WTC11 (cell line): ENCODE data around the gene RAB34. TPM values are rescaled to one million over a fixed set of nuclear protein-coding genes. Genes with fewer than 3 reads are reported as not detected.

Source experiments
- ATAC-seq: fragments of 200-7000 bp; cut with Tn5 transposase; 2 replicates; pipeline ENCODE4 v1.10.0; 2021; ENCODE audit warnings: mild to moderate bottlenecking, moderate library complexity
- CTCF ChIA-PET: fragments of 300-600 bp; sonication (Branson Sonifier 250); formaldehyde crosslinking; loops from one replicate; lab custom pipeline; 2021; ENCODE audit warnings: antibody characterized with exemption; lab: Charles Lee
- POLR2A ChIA-PET: fragments of 350-600 bp; sonication (Branson Sonifier 250); formaldehyde crosslinking; loops from one replicate; lab custom pipeline; 2021; ENCODE audit warnings: antibody characterized with exemption; lab: Charles Lee
- DNase-seq: peaks from one replicate; pipeline ENCODE4 v3.0.0; 2021; ENCODE audit warnings: low spot score
- H3K27ac Mint-ChIP-seq: 2 replicates; pipeline ENCODE4 v1.8.0; 2021; ENCODE audit warnings: mixed read lengths
- H3K27me3 Mint-ChIP-seq: 2 replicates; pipeline ENCODE4 v1.8.0; 2021; ENCODE audit warnings: low read depth, mild to moderate bottlenecking, moderate library complexity, mixed read lengths
- H3K36me3 Mint-ChIP-seq: 2 replicates; pipeline ENCODE4 v1.8.0; 2021; ENCODE audit warnings: mixed read lengths
- H3K4me1 Mint-ChIP-seq: 2 replicates; pipeline ENCODE4 v1.8.0; 2022; ENCODE audit warnings: mixed read lengths
- H3K4me3 Mint-ChIP-seq: 2 replicates; pipeline ENCODE4 v1.8.0; 2021; ENCODE audit warnings: mild to moderate bottlenecking, moderate library complexity, mixed read lengths
- H3K9me3 Mint-ChIP-seq: 2 replicates; pipeline ENCODE4 v1.8.0; 2021; ENCODE audit warnings: mixed read lengths
- ARID4B ChIP-seq: sonication (generic); formaldehyde crosslinking; IDR thresholded peaks from 2 replicates; pipeline ENCODE4 v1.8.0; 2023; ENCODE audit warnings: missing genetic modification reagents, mild to moderate bottlenecking, borderline replicate concordance
- ATF6 ChIP-seq: sonication (generic); formaldehyde crosslinking; IDR thresholded peaks from 2 replicates; pipeline ENCODE4 v1.8.1; 2023; ENCODE audit warnings: mild to moderate bottlenecking, missing genetic modification reagents
- CREM ChIP-seq: sonication (generic); formaldehyde crosslinking; IDR thresholded peaks from 2 replicates; pipeline ENCODE4 v1.8.1; 2022; ENCODE audit warnings: mild to moderate bottlenecking, missing genetic modification reagents, moderate library complexity
- E2F5 ChIP-seq: sonication (generic); formaldehyde crosslinking; IDR thresholded peaks from 2 replicates; pipeline ENCODE4 v1.8.1; 2022; ENCODE audit warnings: mild to moderate bottlenecking, moderate library complexity, missing genetic modification reagents
- ELF4 ChIP-seq: sonication (generic); formaldehyde crosslinking; IDR thresholded peaks from 2 replicates; pipeline ENCODE4 v1.8.1; 2022; ENCODE audit warnings: low read depth, mild to moderate bottlenecking, moderate library complexity, missing genetic modification reagents
- FOXP1 ChIP-seq: sonication (generic); formaldehyde crosslinking; IDR thresholded peaks from 2 replicates; pipeline ENCODE4 v1.8.0; 2022; ENCODE audit warnings: missing genetic modification reagents, mild to moderate bottlenecking, moderate library complexity, borderline replicate concordance
- GABPB1 ChIP-seq: sonication (generic); formaldehyde crosslinking; IDR thresholded peaks from 2 replicates; pipeline ENCODE4 v1.8.1; 2023; ENCODE audit warnings: mild to moderate bottlenecking, missing genetic modification reagents
- GTF2I ChIP-seq: fragments of 250-450 bp; sonication (Bioruptor Pico); conservative IDR thresholded peaks from 2 replicates; pipeline ENCODE4 v1.4.0; 2021; ENCODE audit warnings: mild to moderate bottlenecking
- IRF1 ChIP-seq: sonication (generic); formaldehyde crosslinking; IDR thresholded peaks from 2 replicates; pipeline ENCODE4 v1.8.0; 2023; ENCODE audit warnings: missing genetic modification reagents
- IRF2 ChIP-seq: sonication (generic); formaldehyde crosslinking; IDR thresholded peaks from 2 replicates; pipeline ENCODE4 v1.8.0; 2022; ENCODE audit warnings: low read depth, missing genetic modification reagents, borderline replicate concordance
- KAT7 ChIP-seq: sonication (generic); formaldehyde crosslinking; IDR thresholded peaks from 2 replicates; pipeline ENCODE4 v1.8.1; 2023; ENCODE audit warnings: missing genetic modification reagents, mild to moderate bottlenecking, borderline replicate concordance
- NFATC4 ChIP-seq: fragments of 250-450 bp; sonication (Bioruptor Pico); IDR thresholded peaks from 2 replicates; pipeline ENCODE4 v1.9.0; 2021; ENCODE audit warnings: mild to moderate bottlenecking
- NFYB ChIP-seq: sonication (generic); formaldehyde crosslinking; conservative IDR thresholded peaks from 2 replicates; pipeline ENCODE4 v1.8.0; 2022; ENCODE audit warnings: low read depth, missing genetic modification reagents
- NR1H2 ChIP-seq: sonication (generic); formaldehyde crosslinking; IDR thresholded peaks from 2 replicates; pipeline ENCODE4 v1.9.0; 2021; ENCODE audit warnings: mild to moderate bottlenecking, moderate library complexity, missing genetic modification reagents
- NR2C2 ChIP-seq: sonication (generic); formaldehyde crosslinking; IDR thresholded peaks from 2 replicates; pipeline ENCODE4 v1.8.0; 2022; ENCODE audit warnings: mild to moderate bottlenecking, missing genetic modification reagents
- PRRX2 ChIP-seq: fragments of 250-450 bp; sonication (Bioruptor Pico); IDR thresholded peaks from 2 replicates; pipeline ENCODE4 v1.8.0; 2021; ENCODE audit warnings: mild to moderate bottlenecking
- RELA ChIP-seq: sonication (generic); formaldehyde crosslinking; IDR thresholded peaks from 2 replicates; pipeline ENCODE4 v1.8.1; 2022; ENCODE audit warnings: missing genetic modification reagents, mild to moderate bottlenecking, borderline replicate concordance
- RORB ChIP-seq: fragments of 250-450 bp; sonication (Bioruptor Pico); IDR thresholded peaks from 2 replicates; pipeline ENCODE4 v1.9.0; 2021; ENCODE audit warnings: mild to moderate bottlenecking
- SOX15 ChIP-seq: fragments of 250-450 bp; sonication (Bioruptor Pico); IDR thresholded peaks from 2 replicates; pipeline ENCODE4 v1.9.0; 2021; ENCODE audit warnings: mild to moderate bottlenecking
- TEAD1 ChIP-seq: sonication (generic); formaldehyde crosslinking; IDR thresholded peaks from 2 replicates; pipeline ENCODE4 v1.8.0; 2022; ENCODE audit warnings: mild to moderate bottlenecking, missing genetic modification reagents
- ZBTB21 ChIP-seq: sonication (generic); formaldehyde crosslinking; IDR thresholded peaks from 2 replicates; pipeline ENCODE4 v1.8.1; 2023; ENCODE audit warnings: mild to moderate bottlenecking, missing genetic modification reagents, borderline replicate concordance
- ZNF121 ChIP-seq: sonication (generic); formaldehyde crosslinking; IDR thresholded peaks from 2 replicates; pipeline ENCODE4 v1.8.0; 2023; ENCODE audit warnings: missing genetic modification reagents
- ZNF232 ChIP-seq: sonication (generic); formaldehyde crosslinking; IDR thresholded peaks from 2 replicates; pipeline ENCODE4 v1.8.0; 2022; ENCODE audit warnings: mild to moderate bottlenecking, missing genetic modification reagents
- ZNF281 ChIP-seq: sonication (generic); formaldehyde crosslinking; IDR thresholded peaks from 2 replicates; pipeline ENCODE4 v1.8.0; 2023; ENCODE audit warnings: mild to moderate bottlenecking, missing genetic modification reagents
- ZNF416 ChIP-seq: fragments of 250-450 bp; sonication (Bioruptor Pico); IDR thresholded peaks from 2 replicates; pipeline ENCODE4 v1.9.0; 2021; ENCODE audit warnings: mild to moderate bottlenecking, inconsistent platforms
- total RNA-seq: library from RNA; stranded (reverse); gene quantifications from 3 replicates; pipeline ENCODE4 v1.2.3, GENCODE V29; 2021
- TF ChIP-seq, protein P1 (sequence below): fragments of 250-450 bp; sonication (Bioruptor Pico); IDR thresholded peaks from 2 replicates; pipeline ENCODE4 v1.9.0; 2021; ENCODE audit warnings: mild to moderate bottlenecking

Gene RAB34
- total RNA-seq, 1 experiment from 2014 or later = 181 TPM

- H3K27ac Mint-ChIP-seq = peak overlapping the region; percentile 96
- no peaks in the 10 kb centered on the region for H3K27me3 Mint-ChIP-seq
- peaks cover 49% of the 10 kb centered on the region for H3K4me1 Mint-ChIP-seq
- peak; percentile 2 for ATAC-seq
- CTCF ChIA-PET = interaction anchor here (1.3 to 13.9 kb wide), 4 partner anchors 15 to 205 kb away, joined by 4 to 541 read pairs (median 22); partner anchors contain the start of genes NEK8 and TLCD1
- no peaks in the 10 kb centered on the region for H3K9me3 Mint-ChIP-seq
- H3K36me3 Mint-ChIP-seq = peaks cover 32% of the 10 kb centered on the region
- H3K4me3 Mint-ChIP-seq = peak overlapping the region; percentile 88
- DNase-seq = peak; percentile 68
- POLR2A ChIA-PET = interaction anchor here (0.6 to 13.5 kb wide), 9 partner anchors 10 to 207 kb away, joined by 3 to 310 read pairs (median 5); partner anchors contain the start of genes ERAL1, NEK8, PHF12 and PROCA1
- no peak for TF ChIP-seq CREM
- peak; percentile 47; the same call in 1 of the 2 replicates for TF ChIP-seq GABPB1 (CRISPR knock-in tag)
- TF ChIP-seq IRF1 (CRISPR knock-in tag) = 0 out of 2 replicates have a peak, but pooled peaks have one; percentile 53
- no peak for TF ChIP-seq ZNF121 (CRISPR knock-in tag)
- TF ChIP-seq KAT7 (CRISPR knock-in tag) = peak; percentile 48; the same call in 1 of the 2 replicates
- no peak for TF ChIP-seq TEAD1
- TF ChIP-seq ELF4 (CRISPR knock-in tag) = no peak
- no peak for TF ChIP-seq RORB
- no peak; the same call in 1 of the 2 replicates for TF ChIP-seq PRRX2 (CRISPR knock-in tag)
- TF ChIP-seq GTF2I (CRISPR knock-in tag) = no peak
- TF ChIP-seq ZBTB21 (CRISPR knock-in tag) = peak; percentile 85; the same call in 1 of the 2 replicates
- TF ChIP-seq ARID4B (CRISPR knock-in tag) = 0 out of 2 replicates have a peak, but pooled peaks have one; percentile 3
- no peak for TF ChIP-seq NR1H2
- TF ChIP-seq E2F5 (CRISPR knock-in tag) = no peak
- no peak for TF ChIP-seq NFYB (CRISPR knock-in tag)
- no peak for TF ChIP-seq ZNF232 (CRISPR knock-in tag)
- no peak for TF ChIP-seq ATF6 (CRISPR knock-in tag)
- TF ChIP-seq RELA = no peak
- 0 out of 2 replicates have a peak, but pooled peaks have one; percentile 22 for TF ChIP-seq ZNF281 (CRISPR knock-in tag)
- TF ChIP-seq SOX15 = no peak
- peak; percentile 70 for TF ChIP-seq ZNF416 (CRISPR knock-in tag)
- TF ChIP-seq IRF2 = no peak
- no peak for TF ChIP-seq NFATC4 (CRISPR knock-in tag)
- TF ChIP-seq, protein P1, sequence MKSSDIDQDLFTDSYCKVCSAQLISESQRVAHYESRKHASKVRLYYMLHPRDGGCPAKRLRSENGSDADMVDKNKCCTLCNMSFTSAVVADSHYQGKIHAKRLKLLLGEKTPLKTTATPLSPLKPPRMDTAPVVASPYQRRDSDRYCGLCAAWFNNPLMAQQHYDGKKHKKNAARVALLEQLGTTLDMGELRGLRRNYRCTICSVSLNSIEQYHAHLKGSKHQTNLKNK (CRISPR knock-in tag) = no peak
- no peak for TF ChIP-seq NR2C2
- TF ChIP-seq FOXP1 (CRISPR knock-in tag) = no peak
These were observed 27.5 kb upstream of the RAB34 start for GRCh38 chr17:28744972-28745785.
